GM12878 (cell line): ENCODE results near the gene ZNF154. TPM values are rescaled to one million over a fixed set of nuclear protein-coding genes. Genes with fewer than 3 reads are reported as not detected.

ENCODE experiments used
- CREB1 ChIP-seq: IDR thresholded peaks from 2 replicates; pipeline ENCODE4 v1.6.1; 2012; ENCODE audit warnings: low read depth, mild to moderate bottlenecking, inconsistent platforms
- HCFC1 ChIP-seq: fragments of 150-350 bp; IDR thresholded peaks from 2 replicates; pipeline ENCODE4 v1.6.1; 2014; ENCODE audit warnings: low read length
- NR2F1 ChIP-seq: fragments of 450-650 bp; conservative IDR thresholded peaks from 2 replicates; pipeline ENCODE4 v1.6.1; 2017; ENCODE audit warnings: mild to moderate bottlenecking
- PBX3 ChIP-seq: IDR thresholded peaks from 2 replicates; pipeline ENCODE4 v1.6.1; 2011; ENCODE audit warnings: mild to moderate bottlenecking, low read depth, low read length, moderate library complexity; ENCODE audit not compliant: insufficient replicate concordance
- RUNX3 ChIP-seq: IDR thresholded peaks from 2 replicates; pipeline ENCODE4 v1.6.1; 2012; ENCODE audit warnings: low read length, inconsistent platforms
- SMC3 ChIP-seq: IDR thresholded peaks from 2 replicates; pipeline ENCODE4 v1.6.1; 2011; ENCODE audit warnings: low read length, improper control_type of control experiment, borderline replicate concordance
- USF1 ChIP-seq: IDR thresholded peaks from 2 replicates; pipeline ENCODE4 v1.6.1; 2011; ENCODE audit warnings: borderline replicate concordance, low read depth, mild to moderate bottlenecking, moderate library complexity, mixed read lengths, low read length; ENCODE audit not compliant: insufficient read depth; ENCODE audit errors: extremely low read length
- ZNF217 ChIP-seq: fragments of 450-650 bp; IDR thresholded peaks from 2 replicates; pipeline ENCODE4 v1.6.1; 2017; ENCODE audit warnings: antibody characterized with exemption, mild to moderate bottlenecking
- ZNF687 ChIP-seq: fragments of 450-650 bp; IDR thresholded peaks from 2 replicates; pipeline ENCODE4 v1.6.1; 2017; ENCODE audit warnings: mild to moderate bottlenecking, moderate library complexity
- ZZZ3 ChIP-seq: IDR thresholded peaks from 2 replicates; pipeline ENCODE4 v1.6.1; 2011; ENCODE audit warnings: low read depth; ENCODE audit not compliant: control insufficient read depth, insufficient read length
- polyA plus RNA-seq, 11 experiments: library from polyadenylated mRNA; depleted of rRNA in 4 of 11; unstranded in 6 of 11; stranded (reverse) in 5 of 11; fragments of >200 nt; fragmentation: Nextera tagmentation in 4 of 11; fragmentation: Illumina TruSeq in 1 of 11; extraction: Ambion mirVana in 4 of 11; extraction: Trizol in 1 of 11; gene quantifications; 1 replicate in 1 of 11; 2 replicates in 10 of 11; pipeline versions ENCODE4 v1.2.1 to v1.2.3, GENCODE V29; 2011 to 2016; ENCODE audit warnings: inconsistent platforms in 2 of 11, missing spikeins in 2 of 11, low read depth in 1 of 11
- total RNA-seq, 4 experiments: library from RNA; depleted of rRNA in 3 of 4; stranded (reverse); fragments of >200 nt in 3 of 4; fragmentation: Illumina TruSeq in 1 of 4; extraction: Trizol in 1 of 4; gene quantifications; 2 replicates each; pipeline versions ENCODE4 v1.2.1 to v1.2.3, GENCODE V29; 2013 to 2021

Gene ZNF154
- total and polyA plus RNA-seq, 10 of the 15 experiments (the other 5 are each of a cell fraction or from before 2014, with no cell fraction given), result 0.22 to 1.9 (median 1.1) TPM

- TF ChIP-seq HCFC1 (no peak), PBX3 (no peak), RUNX3 (no peak), ZZZ3 (no peak), ZNF687 (no peak), ZNF217 (no peak), CREB1 (no peak), NR2F1 (no peak), USF1 (no peak), SMC3 (no peak)
These were observed 11.0 kb upstream of the ZNF154 start (continued) for GRCh38 chr19:57719901-57720519.
